NB4 (cell line): ENCODE data around the gene PPFIA4.

Source experiments
- CTCF ChIP-seq: IDR thresholded peaks from one replicate; pipeline ENCODE4 v1.5.1; 2012; ENCODE audit warnings: low read depth, low read length
- MAX ChIP-seq: IDR thresholded peaks from 2 replicates; pipeline ENCODE4 v1.6.1; 2011; ENCODE audit warnings: low read depth, low read length
- MYC ChIP-seq: IDR thresholded peaks from 2 replicates; pipeline ENCODE4 v1.6.1; 2011; ENCODE audit warnings: low read depth, low read length
- POLR2A ChIP-seq: IDR thresholded peaks from 2 replicates; pipeline ENCODE4 v1.6.1; 2011; ENCODE audit warnings: mild to moderate bottlenecking; ENCODE audit not compliant: insufficient read length; ENCODE audit errors: extremely low read depth

GRCh38 chr1:203077956-203078355 is 51.7 kb downstream of the PPFIA4 start:
- TF ChIP-seq CTCF (no peak), POLR2A (no peak), MYC (no peak), MAX (no peak)
